ENCODE data around the gene OR52E2. TPM values are rescaled to one million over a fixed set of nuclear protein-coding genes. Genes with fewer than 3 reads are reported as not detected.

OR52E2 gene
- not detected in 2 replicates for total RNA-seq

DNA sequence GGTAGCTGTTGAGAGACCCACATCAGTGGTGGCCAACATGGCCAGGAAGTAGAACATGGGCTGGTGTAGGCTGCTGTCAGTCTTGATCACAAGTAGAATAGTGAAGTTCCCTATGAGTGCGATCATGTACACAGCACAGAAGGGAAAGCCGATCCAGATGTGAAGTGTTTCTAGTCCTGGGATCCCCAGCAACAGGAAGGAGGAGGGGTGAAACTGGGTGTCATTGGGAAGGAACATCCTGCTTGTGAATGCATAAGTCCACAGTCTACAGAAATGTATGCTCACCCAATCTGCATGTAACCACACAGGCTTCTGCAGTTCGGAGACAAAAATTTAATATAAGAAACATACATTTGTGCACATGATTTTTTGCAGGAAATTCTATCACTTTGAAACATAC lies at the start of gene OR52E2:
Gene OR52E2, minus strand, starts transcription at position 237 of the 400 bp plus-strand sequence. Its CDS starts 0 bp downstream, at position 237.
- TF ChIP-seq, protein P1, sequence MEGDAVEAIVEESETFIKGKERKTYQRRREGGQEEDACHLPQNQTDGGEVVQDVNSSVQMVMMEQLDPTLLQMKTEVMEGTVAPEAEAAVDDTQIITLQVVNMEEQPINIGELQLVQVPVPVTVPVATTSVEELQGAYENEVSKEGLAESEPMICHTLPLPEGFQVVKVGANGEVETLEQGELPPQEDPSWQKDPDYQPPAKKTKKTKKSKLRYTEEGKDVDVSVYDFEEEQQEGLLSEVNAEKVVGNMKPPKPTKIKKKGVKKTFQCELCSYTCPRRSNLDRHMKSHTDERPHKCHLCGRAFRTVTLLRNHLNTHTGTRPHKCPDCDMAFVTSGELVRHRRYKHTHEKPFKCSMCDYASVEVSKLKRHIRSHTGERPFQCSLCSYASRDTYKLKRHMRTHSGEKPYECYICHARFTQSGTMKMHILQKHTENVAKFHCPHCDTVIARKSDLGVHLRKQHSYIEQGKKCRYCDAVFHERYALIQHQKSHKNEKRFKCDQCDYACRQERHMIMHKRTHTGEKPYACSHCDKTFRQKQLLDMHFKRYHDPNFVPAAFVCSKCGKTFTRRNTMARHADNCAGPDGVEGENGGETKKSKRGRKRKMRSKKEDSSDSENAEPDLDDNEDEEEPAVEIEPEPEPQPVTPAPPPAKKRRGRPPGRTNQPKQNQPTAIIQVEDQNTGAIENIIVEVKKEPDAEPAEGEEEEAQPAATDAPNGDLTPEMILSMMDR (IDR thresholded peaks at IDR 0.05; ENCODE audit: insufficient read depth, low read depth, low read length), result no peak
- H3K4me3 ChIP-seq (ENCODE audit: low read depth, low read length), result no peak within 1 kb of the TSS
- DNase-seq (ENCODE audit: low read depth), result no peak

DNA sequence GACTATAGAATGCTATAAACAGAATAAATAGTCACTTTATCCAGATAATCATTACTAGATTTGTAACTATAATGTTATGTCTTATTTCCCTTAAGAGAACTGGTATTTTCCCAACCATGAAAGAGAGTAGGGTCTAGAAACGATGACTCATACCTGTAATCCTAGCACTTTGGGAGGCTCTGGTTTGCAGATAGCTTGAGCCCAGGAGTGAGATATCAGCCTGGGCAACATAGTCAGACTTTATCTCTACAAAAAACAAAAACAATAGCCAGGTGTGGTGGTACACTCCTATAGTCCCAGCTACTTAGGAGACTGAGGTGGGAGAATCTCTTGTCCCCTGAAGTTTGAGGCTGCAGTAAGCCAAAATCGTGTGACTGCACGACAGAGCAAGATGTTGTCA lies 47.9 kb upstream of the OR52E2 start:
- TF ChIP-seq, protein P1 (IDR thresholded peaks at IDR 0.05; ENCODE audit: insufficient read depth, low read depth, low read length), result no peak
- DNase-seq (ENCODE audit: low read depth), result no peak
- H3K4me3 ChIP-seq (ENCODE audit: low read depth, low read length), result no peak overlapping the region

DNA sequence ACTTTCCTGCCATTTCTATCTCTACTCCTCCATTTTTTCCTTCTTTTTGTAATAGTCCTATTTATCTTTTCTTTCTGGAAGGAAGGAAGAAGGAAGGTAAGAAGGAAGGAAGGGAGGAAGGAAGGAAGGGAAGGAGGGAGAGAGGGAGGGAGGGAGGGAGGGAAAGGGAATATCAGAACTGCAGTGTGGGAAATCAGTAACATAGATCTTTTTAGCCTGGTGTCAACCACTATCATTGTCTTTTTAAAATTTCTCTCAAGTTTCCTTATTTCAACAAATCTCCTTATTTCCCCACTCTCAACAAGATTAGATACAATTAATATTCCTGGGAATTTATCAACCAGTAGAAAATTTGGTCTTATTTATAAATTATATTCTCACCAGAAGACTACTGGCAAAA lies 43.6 kb upstream of the OR52E2 start:
- TF ChIP-seq, protein P1 (IDR thresholded peaks at IDR 0.05; ENCODE audit: insufficient read depth, low read depth, low read length), result no peak
- no peak overlapping the region for H3K4me3 ChIP-seq (ENCODE audit: low read depth, low read length)

DNA sequence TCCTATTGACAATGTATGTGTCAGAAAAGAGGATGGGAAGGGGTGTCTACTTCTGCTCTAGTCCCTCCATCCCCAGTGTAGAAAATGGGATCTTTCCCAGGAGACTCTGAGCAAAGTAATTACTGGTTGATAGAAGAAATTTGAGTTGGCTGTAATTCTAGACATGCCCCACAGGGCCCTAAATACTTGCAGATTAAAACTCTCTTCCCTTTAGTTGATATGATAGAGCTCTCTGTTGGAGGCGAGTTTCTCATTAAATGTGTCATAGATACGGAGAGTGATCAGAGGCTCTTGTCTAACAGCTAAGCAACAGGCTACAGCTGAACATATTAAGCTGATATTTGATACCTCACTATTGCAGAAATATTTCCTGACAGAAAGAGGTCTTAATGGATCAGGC lies 42.8 kb upstream of the OR52E2 start:
- H3K4me3 ChIP-seq (ENCODE audit: low read depth, low read length), result no peak overlapping the region
- no peak for DNase-seq (ENCODE audit: low read depth)
- TF ChIP-seq, protein P1 (IDR thresholded peaks at IDR 0.05; ENCODE audit: insufficient read depth, low read depth, low read length), result no peak

More for the DNA sequence above, 43.6 kb upstream of the OR52E2 start:
- no peak for DNase-seq (ENCODE audit: low read depth)

DNA sequence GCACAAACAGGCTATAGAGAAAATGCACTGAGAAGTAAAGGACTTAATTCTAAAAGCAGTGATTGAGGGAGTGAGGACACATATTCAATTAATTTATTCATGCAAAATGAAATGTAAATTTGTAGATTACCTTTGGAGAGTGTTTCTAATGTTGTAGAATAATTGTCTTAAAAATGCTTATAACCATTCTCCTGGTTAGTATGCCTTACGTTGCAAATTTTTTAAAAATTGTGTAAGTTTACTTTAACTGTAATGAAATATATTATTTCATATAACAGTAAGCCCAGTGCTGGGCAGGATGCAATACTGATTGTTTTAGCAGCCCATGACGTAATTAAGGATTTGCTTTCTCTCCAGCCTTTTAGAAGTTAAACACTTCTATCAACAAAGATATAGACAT lies 36.6 kb upstream of the OR52E2 start:
- no peak overlapping the region for H3K4me3 ChIP-seq (ENCODE audit: low read depth, low read length)
- no peak for DNase-seq (ENCODE audit: low read depth)
- TF ChIP-seq, protein P1 (IDR thresholded peaks at IDR 0.05; ENCODE audit: insufficient read depth, low read depth, low read length), result no peak

DNA sequence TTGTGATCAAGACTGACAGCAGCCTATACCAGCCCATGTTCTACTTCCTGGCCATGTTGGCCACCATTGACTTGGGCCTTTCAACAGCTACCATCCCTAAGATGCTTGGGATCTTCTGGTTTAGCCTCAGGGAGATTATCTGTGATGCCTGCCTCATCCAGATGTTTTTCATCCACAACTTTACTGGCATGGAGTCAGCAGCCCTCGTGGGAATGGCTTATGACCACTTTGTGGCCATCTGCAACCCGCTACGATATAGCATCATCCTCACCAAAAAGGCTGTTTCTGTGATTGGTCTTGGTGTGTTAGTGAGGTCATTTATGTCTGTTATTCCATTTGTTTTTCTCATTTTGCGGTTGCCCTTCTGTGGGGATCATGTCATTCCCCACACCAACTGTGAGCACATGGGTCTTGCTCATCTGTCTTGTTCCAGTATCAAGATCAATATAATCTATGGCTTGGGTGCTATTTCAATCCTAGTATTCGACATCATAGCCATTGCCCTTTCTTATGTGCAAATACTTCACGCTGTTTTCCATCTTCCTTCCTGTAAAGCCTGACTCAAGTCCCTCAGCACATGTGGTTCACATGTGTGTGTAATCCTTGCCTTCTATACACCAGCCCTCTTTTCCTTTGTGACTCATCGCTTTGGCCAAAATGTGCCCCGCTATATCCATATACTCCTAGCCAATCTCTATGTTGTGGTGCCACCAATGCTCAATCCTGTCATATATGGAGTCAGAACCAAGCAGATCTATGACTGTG lies 33.6 kb upstream of the OR52E2 start:
- DNase-seq (ENCODE audit: low read depth), result no peak
- no peak overlapping the region for H3K4me3 ChIP-seq (ENCODE audit: low read depth, low read length)
- TF ChIP-seq, protein P1 (IDR thresholded peaks at IDR 0.05; ENCODE audit: insufficient read depth, low read depth, low read length), result no peak
